GM18868 (cell line): ENCODE measurements around the gene CIRBP.

Experiments used
- ATAC-seq: cut with Tn5 transposase; IDR thresholded peaks from one replicate; pipeline ENCODE4 v1.9.1; 2021; ENCODE audit warnings: mild to moderate bottlenecking, moderate library complexity; ENCODE audit not compliant: unreplicated experiment

Gene CIRBP

GRCh38 chr19:1230783-1231489 is 38.2 kb upstream of the CIRBP start:
- ATAC-seq, result no peak

DNA sequence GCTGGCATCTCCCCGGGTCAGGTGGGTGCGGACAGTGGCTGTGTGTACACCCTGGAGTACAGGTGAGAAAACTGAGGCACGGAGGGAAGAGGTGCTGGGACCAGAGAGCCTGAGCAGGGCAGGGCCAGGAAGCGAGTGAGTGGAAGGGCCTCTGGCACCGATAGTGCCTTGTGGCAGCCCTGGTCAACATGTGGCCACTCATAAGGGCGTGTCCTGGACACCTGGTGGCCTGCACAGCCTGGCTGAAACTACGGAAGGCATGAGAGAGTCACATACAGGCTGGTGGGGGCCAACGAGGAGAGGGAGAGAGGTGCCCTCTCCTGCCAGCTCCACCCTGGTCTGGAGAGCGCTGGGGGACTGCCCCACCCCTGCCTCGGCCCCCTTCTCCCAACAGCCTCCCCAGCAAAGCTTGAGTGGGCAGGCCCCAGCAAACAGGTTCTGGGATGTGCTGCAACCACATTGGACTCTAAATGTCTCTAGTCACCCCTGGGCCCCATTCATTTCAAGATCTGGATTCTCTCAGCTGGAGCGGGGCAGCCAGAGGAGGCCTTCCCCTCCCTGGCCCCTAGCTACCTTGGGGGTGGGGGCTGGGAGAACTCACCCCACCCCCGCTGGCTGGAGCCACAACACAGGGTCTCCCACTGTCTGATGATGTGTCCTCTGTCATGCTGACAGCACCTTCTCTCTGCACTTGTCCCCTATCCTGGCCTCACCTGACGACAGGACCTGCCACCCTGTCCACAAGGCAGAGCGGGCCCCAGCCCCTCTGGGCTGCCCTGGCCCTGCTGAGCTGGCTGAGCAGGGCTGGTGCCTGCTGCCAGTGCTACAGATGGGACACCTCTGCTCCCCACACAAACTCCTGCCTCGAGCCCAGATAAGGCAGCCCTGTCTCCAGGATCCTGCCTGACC is 37.1 kb upstream of the CIRBP start:
- no peak for ATAC-seq

- ATAC-seq, result no peak
These were observed 36.5 kb upstream of the CIRBP start for GRCh38 chr19:1232652-1233072.

- no peak for ATAC-seq
These were observed 35.9 kb upstream of the CIRBP start for GRCh38 chr19:1233115-1233667.

GRCh38 chr19:1234051-1234954 is 34.8 kb upstream of the CIRBP start:
- ATAC-seq, result no peak

- no peak for ATAC-seq
These were observed 34.2 kb upstream of the CIRBP start for GRCh38 chr19:1234955-1235380.

GRCh38 chr19:1235625-1236538 is 33.2 kb upstream of the CIRBP start:
- no peak for ATAC-seq

DNA sequence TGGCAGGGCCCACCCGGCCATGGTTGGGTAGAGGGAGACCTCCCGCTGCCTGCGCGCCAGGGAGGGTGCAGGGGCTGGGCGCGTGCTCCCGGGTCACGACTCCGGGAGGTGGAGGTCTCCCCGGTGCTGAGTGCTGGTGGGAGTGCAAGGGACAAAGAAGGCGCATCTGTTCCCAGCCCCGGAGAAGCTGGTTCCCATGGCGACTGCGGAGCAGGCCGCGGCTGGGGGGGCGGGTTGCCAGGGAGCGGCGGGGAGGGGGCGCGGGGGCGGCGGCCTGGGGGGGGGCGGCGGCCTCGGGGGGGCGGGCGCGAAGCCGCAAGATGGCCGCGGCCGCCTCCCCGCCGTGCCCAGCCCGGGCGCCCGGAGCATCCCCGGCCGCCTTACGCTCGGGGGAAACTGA is 32.6 kb upstream of the CIRBP start:
- ATAC-seq, result no peak

- no peak for ATAC-seq
These were observed 32.0 kb upstream of the CIRBP start for GRCh38 chr19:1237027-1237659.

DNA sequence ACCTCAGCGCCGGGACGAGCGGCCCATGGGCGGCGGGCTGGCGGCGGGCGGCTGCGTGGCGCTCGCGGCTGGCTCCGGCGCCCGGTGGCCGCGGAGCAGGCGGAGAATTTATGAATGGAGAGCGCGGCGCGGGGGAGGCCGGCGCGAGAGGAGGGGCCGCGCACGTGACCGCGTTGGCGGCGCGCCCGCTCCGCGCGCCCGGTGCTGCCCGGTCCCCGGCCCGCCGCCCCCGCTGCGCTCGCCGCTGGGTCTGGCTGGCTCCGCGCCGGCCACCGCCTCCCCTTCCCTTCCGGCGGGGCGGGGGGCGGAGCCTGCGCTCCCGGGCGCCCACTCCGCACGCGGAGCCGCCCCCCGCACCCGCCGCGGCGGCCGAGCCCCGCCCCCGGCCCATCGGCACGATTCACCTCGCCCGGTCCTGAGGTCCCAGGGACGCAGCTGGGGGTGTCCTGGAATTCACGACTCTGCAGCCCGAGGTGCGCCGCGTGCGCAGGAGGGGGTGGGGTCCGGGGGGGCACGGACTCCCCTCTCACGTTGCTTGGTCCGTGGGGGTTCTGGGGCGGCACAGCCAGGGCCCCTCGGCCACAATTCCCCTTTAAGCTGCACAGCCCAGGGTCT is 31.3 kb upstream of the CIRBP start, which contains the start of gene CBARP:
Gene CBARP, minus strand, starts transcription at position 252 of the 615 bp plus-strand sequence. CDS start 1,905 bp downstream, outside the sequence.
- ATAC-seq, result no peak

DNA sequence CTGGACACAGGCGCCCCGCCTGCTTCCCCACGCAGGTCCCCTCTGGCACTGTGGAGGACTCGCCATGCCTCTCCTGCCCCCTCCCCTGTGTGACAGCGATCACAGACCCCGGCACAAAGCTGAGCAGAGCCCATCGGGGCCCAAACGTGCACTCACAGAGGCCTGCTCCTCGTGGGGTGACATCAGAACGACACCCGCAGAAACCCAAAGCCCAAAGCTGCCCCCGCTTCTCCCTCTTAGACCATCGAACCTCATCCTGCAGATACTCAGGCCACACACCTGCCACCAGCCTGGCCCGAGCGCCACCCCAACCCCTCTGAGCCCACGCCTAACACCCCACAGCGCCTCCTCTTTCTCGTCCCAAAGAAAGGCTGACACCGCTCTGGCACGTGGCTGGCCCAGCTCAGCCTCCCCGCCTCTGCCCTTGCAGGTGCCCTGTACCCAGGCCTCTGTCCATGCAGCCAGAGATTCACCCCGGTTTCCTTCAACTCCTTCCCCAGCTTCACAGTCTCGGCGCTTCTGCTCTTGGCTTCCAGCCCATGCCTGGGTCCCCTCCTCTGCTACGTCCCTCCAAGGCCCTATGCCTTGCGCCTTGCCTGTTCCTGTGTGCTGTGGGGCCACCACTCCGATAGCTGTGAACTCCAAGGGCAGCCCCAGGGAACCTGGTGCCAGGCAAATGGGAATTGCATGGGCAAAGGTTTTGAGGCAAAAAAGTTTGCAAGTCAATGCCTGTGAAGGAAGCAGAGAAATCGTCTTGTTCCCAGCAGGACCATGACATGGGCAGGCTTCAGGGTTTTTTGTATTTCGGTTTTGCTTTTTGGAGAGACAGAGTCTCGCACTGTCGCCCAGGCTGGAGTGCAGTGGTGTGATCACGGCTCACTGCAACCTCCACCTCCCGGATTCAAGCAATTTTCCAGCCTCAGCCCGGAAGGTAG is 30.5 kb upstream of the CIRBP start:
- ATAC-seq, result no peak

DNA sequence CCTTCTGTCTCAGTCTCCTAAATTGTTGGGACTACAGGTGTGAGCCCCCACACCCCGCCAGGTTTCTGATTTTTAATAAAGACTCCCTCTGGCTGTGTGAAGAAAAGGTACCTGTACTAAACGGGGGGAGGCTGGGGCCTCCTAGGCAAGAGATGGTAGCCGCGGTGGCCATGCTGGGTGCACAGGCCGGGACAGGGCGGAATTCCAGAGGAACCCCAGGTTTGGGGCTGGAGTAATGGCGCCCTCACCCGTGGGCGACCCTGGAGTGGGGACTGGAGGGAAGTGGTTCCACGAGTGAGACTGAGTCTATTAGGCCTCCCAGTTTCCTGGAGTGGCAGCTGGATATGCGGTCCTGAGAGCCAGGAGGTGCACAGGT is 29.7 kb upstream of the CIRBP start:
- no peak for ATAC-seq

DNA sequence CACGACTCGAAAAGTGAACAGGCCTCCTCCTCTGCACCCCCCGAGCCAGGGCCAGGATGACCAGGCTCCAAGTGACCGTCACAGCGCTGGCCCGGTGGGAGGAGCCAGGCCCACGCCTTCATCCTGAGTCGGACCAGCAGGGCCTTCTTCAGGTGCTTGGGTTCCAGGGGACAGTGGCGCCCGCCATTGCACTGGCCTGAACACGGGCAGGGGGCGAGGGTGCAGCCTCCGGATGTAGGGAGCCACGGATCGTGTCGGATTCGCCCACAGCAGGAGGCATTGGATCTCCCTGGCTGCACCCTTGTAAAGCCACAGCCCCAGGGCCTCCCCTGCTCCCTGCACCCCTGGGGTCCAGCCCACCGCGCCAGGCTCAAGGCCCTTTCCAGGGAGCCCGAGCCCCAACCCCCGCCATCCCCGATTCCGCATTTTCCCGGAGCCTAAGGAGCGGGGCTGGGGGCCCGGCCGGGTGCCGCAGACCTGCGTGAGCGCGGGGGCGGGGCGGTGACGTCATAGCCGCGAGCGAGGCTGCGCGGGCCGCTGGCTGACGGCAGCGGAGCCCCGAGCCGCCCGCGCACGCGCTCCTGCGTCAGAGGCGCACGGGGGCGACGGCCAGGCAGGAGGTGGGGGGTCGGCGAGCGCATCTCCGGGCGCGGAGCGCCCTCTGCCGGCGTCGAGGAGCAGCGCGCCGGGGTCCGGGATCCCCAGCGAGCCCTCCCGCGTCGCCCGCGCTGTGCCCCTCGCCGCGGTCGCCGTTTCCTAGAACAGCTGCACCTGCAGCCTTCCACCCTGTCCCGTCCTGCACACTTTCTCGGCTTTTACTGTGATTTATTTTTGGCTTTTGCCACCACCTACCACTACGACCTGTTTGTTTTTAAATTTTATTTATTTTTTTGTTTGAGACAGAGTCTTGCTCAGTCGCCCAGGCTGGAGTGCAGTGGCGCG is 29.1 kb upstream of the CIRBP start:
- no peak for ATAC-seq

GRCh38 chr19:1240925-1241324 is 28.2 kb upstream of the CIRBP start:
- no peak for ATAC-seq

GRCh38 chr19:1241417-1242095 is 27.6 kb upstream of the CIRBP start, which contains the start of gene ATP5F1D:
ATP5F1D (plus strand) TSS chr19:1241751; CDS start chr19:1241851, 100 bp downstream.
- ATAC-seq, result peak; percentile 54
